HepG2 (cell line): Measurements from ENCODE around the gene OSBPL1A. TPM values are rescaled to one million over a fixed set of nuclear protein-coding genes. Genes with fewer than 3 reads are reported as not detected.

ENCODE experiments used
- NFKB2 ChIP-seq: sonication (generic); formaldehyde crosslinking; IDR thresholded peaks from 2 replicates; pipeline ENCODE4 v1.4.0; 2020; ENCODE audit warnings: missing genetic modification reagents, borderline replicate concordance
- POLR2G ChIP-seq: fragments of 200-400 bp; formaldehyde crosslinking; IDR thresholded peaks from 2 replicates; pipeline ENCODE4 v1.6.1; 2018; ENCODE audit warnings: mild to moderate bottlenecking, low read depth, low read length, moderate library complexity
- SATB2 ChIP-seq: sonication (generic); formaldehyde crosslinking; IDR thresholded peaks from 2 replicates; pipeline ENCODE4 v1.5.0; 2020; ENCODE audit warnings: missing genetic modification reagents
- ZFY ChIP-seq: sonication (generic); formaldehyde crosslinking; IDR thresholded peaks from 2 replicates; pipeline ENCODE4 v1.4.0; 2020; ENCODE audit warnings: missing genetic modification reagents
- polyA plus RNA-seq, 8 experiments: library from polyadenylated mRNA; depleted of rRNA in 3 of 8; stranded (reverse) in 7 of 8; unstranded in 1 of 8; fragments of >200 nt; fragmentation: Illumina TruSeq in 4 of 8; extraction: Trizol in 4 of 8; gene quantifications; 2 replicates each; pipeline versions ENCODE4 v1.2.1 to v1.2.3, GENCODE V29; 2011 to 2016; ENCODE audit warnings: low read depth in 4 of 8, missing spikeins in 1 of 8, mixed read lengths in 1 of 8; ENCODE audit not compliant: insufficient read depth in 1 of 8
- total RNA-seq, 5 experiments: library from RNA; depleted of rRNA; stranded (reverse); fragments of >200 nt; fragmentation: Illumina TruSeq; extraction: Trizol; gene quantifications; 2 replicates each; pipeline ENCODE4 v1.2.3, GENCODE V29; 2016; ENCODE audit warnings: low read depth in 1 of 5
- TF ChIP-seq, protein P1 (sequence below): conservative IDR thresholded peaks from 2 replicates; pipeline ENCODE4 v1.6.1; 2018; ENCODE audit warnings: missing genetic modification reagents
- TF ChIP-seq, protein P2 (sequence below): sonication (generic); formaldehyde crosslinking; IDR thresholded peaks from 2 replicates; pipeline ENCODE4 v1.8.0; 2022; ENCODE audit warnings: mild to moderate bottlenecking, missing genetic modification reagents; ENCODE audit not compliant: insufficient replicate concordance
- TF ChIP-seq, protein P3 (sequence below): sonication (generic); formaldehyde crosslinking; IDR thresholded peaks from 2 replicates; pipeline ENCODE4 v1.5.0; 2020; ENCODE audit warnings: mild to moderate bottlenecking, missing genetic modification reagents, borderline replicate concordance

OSBPL1A gene
- total and polyA plus RNA-seq, 2 of the 13 experiments (the other 11 are each of a cell fraction or from before 2014, with no cell fraction given): 0.02 TPM; not detected in 1

DNA sequence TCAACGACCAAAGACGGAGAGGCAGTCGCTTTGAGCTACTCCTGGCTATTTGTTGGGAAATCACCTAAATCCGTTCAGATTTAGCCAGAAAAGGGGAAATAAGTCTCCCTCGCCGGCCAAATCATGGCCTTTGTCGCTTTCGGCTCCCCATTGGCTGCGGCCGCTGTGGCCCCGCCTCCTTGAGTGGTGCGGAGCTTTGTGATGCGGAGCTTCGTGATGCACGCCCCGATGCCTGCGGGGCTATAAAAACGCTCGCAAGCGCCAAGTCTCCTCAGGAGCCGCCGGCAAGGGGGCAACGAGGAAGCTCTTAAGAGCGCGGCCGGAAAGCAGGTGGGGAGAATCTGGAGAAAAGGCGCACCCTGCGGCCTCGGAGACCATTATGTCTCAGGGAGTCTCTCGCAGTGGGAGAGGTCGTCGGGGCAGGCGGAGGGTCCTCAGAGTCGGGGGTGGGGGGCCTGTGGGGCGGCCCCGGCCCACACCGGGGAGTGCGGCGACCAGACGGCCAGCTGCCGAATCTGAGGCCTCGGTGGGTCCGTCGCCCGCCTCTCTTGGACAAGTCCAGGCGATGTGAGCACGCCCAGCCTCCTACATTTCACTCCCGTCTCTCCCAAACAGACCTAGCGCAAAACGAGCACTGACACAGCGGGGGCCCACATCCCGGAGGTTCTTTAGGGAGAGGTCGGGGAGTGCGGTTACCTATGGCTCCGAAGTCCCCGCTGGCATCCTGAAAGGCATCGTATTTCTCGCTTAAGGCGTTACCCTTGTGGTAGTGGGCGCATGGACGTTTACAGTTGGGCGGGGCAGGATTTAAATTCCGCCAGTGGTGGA lies 258.6 kb downstream of the OSBPL1A start, which contains the start of gene CABYR (continued):
- TF ChIP-seq POLR2G (0 out of 2 replicates have a peak, but pooled peaks have one; percentile 36), ZFY (CRISPR knock-in tag) (peak; percentile 26), SATB2 (CRISPR knock-in tag) (peak; percentile 53; the same call in 1 of the 2 replicates), NFKB2 (CRISPR knock-in tag) (peak; percentile 13; the same call in 1 of the 2 replicates)
- TF ChIP-seq, protein P1, sequence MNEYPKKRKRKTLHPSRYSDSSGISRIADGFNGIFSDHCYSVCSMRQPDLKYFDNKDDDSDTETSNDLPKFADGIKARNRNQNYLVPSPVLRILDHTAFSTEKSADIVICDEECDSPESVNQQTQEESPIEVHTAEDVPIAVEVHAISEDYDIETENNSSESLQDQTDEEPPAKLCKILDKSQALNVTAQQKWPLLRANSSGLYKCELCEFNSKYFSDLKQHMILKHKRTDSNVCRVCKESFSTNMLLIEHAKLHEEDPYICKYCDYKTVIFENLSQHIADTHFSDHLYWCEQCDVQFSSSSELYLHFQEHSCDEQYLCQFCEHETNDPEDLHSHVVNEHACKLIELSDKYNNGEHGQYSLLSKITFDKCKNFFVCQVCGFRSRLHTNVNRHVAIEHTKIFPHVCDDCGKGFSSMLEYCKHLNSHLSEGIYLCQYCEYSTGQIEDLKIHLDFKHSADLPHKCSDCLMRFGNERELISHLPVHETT (CRISPR knock-in tag): no peak
- TF ChIP-seq, protein P2, sequence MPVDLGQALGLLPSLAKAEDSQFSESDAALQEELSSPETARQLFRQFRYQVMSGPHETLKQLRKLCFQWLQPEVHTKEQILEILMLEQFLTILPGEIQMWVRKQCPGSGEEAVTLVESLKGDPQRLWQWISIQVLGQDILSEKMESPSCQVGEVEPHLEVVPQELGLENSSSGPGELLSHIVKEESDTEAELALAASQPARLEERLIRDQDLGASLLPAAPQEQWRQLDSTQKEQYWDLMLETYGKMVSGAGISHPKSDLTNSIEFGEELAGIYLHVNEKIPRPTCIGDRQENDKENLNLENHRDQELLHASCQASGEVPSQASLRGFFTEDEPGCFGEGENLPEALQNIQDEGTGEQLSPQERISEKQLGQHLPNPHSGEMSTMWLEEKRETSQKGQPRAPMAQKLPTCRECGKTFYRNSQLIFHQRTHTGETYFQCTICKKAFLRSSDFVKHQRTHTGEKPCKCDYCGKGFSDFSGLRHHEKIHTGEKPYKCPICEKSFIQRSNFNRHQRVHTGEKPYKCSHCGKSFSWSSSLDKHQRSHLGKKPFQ (CRISPR knock-in tag): peak; percentile 36
- TF ChIP-seq, protein P3, sequence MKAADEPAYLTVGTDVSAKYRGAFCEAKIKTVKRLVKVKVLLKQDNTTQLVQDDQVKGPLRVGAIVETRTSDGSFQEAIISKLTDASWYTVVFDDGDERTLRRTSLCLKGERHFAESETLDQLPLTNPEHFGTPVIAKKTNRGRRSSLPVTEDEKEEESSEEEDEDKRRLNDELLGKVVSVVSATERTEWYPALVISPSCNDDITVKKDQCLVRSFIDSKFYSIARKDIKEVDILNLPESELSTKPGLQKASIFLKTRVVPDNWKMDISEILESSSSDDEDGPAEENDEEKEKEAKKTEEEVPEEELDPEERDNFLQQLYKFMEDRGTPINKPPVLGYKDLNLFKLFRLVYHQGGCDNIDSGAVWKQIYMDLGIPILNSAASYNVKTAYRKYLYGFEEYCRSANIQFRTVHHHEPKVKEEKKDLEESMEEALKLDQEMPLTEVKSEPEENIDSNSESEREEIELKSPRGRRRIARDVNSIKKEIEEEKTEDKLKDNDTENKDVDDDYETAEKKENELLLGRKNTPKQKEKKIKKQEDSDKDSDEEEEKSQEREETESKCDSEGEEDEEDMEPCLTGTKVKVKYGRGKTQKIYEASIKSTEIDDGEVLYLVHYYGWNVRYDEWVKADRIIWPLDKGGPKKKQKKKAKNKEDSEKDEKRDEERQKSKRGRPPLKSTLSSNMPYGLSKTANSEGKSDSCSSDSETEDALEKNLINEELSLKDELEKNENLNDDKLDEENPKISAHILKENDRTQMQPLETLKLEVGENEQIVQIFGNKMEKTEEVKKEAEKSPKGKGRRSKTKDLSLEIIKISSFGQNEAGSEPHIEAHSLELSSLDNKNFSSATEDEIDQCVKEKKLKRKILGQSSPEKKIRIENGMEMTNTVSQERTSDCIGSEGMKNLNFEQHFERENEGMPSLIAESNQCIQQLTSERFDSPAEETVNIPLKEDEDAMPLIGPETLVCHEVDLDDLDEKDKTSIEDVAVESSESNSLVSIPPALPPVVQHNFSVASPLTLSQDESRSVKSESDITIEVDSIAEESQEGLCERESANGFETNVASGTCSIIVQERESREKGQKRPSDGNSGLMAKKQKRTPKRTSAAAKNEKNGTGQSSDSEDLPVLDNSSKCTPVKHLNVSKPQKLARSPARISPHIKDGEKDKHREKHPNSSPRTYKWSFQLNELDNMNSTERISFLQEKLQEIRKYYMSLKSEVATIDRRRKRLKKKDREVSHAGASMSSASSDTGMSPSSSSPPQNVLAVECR: 0 out of 2 replicates have a peak, but pooled peaks have one; percentile 11
